OCI-LY1 (cell line): ENCODE results near the gene ORC2.
A peak's percentile ranks its signal among the peaks of the same experiment; 100 is the strongest.

ENCODE experiments used
- H2AFZ ChIP-seq: fragments of 200-600 bp; sonication (generic), shearing (Covaris generic); 2 replicates; pipeline ENCODE4 v1.6.0; 2014; ENCODE audit warnings: antibody characterized with exemption, mild to moderate bottlenecking, low read length
- H3F3A ChIP-seq: fragments of 200-600 bp; sonication (generic), shearing (Covaris generic); 2 replicates; pipeline ENCODE4 v1.6.0; 2014; ENCODE audit warnings: mild to moderate bottlenecking, antibody characterized with exemption, low read length, moderate library complexity; ENCODE audit not compliant: insufficient read depth
- H3K27ac ChIP-seq: fragments of 200-600 bp; sonication (generic); 2 replicates; pipeline ENCODE4 v1.5.1; 2014; ENCODE audit warnings: low read length, mixed run types, mild to moderate bottlenecking, low read depth; ENCODE audit not compliant: poor library complexity, severe bottlenecking
- H3K27me3 ChIP-seq: fragments of 200-600 bp; sonication (generic); 2 replicates; pipeline ENCODE4 v1.6.0; 2014; ENCODE audit warnings: antibody characterized with exemption, mild to moderate bottlenecking, low read length, moderate library complexity; ENCODE audit not compliant: insufficient read depth
- H3K36me3 ChIP-seq: fragments of 200-600 bp; sonication (generic); 2 replicates; pipeline ENCODE4 v1.6.1; 2014; ENCODE audit warnings: mild to moderate bottlenecking, antibody characterized with exemption, low read length, moderate library complexity, mixed read lengths; ENCODE audit not compliant: insufficient read depth
- H3K4me1 ChIP-seq: fragments of 200-600 bp; sonication (generic); 2 replicates; pipeline ENCODE4 v1.5.1; 2014; ENCODE audit warnings: mild to moderate bottlenecking, low read length, moderate library complexity; ENCODE audit not compliant: insufficient read depth, severe bottlenecking
- H3K4me2 ChIP-seq: fragments of 200-600 bp; sonication (generic), shearing (Covaris generic); 2 replicates; pipeline ENCODE4 v1.6.1; 2014; ENCODE audit warnings: low read length
- H3K4me3 ChIP-seq: fragments of 200-600 bp; sonication (generic); 2 replicates; pipeline ENCODE4 v1.5.1; 2014; ENCODE audit warnings: low read length, low read depth, mild to moderate bottlenecking, mixed read lengths; ENCODE audit not compliant: poor library complexity, severe bottlenecking
- H3K79me2 ChIP-seq: fragments of 200-600 bp; shearing (Covaris generic); 2 replicates; pipeline ENCODE4 v1.6.1; 2016; ENCODE audit warnings: mixed run types, low read length, mixed read lengths; ENCODE audit not compliant: insufficient read depth
- H3K9ac ChIP-seq: fragments of 200-600 bp; sonication (generic), shearing (Covaris generic); 2 replicates; pipeline ENCODE4 v1.6.1; 2014; ENCODE audit warnings: mild to moderate bottlenecking, low read length, mixed read lengths
- H3K9me2 ChIP-seq: fragments of 200-600 bp; sonication (generic), shearing (Covaris generic); 2 replicates; pipeline ENCODE4 v1.6.1; 2014; ENCODE audit warnings: low read depth, mild to moderate bottlenecking, low read length, mixed read lengths
- H3K9me3 ChIP-seq: fragments of 200-600 bp; shearing (Covaris generic); 2 replicates; pipeline ENCODE4 v1.6.1; 2014; ENCODE audit warnings: low read length, mixed read lengths
- H4K20me1 ChIP-seq: fragments of 200-600 bp; sonication (generic), shearing (Covaris generic); 2 replicates; pipeline ENCODE4 v1.6.0; 2016; ENCODE audit warnings: mild to moderate bottlenecking, low read length; ENCODE audit not compliant: insufficient read depth
- CTCF ChIP-seq: fragments of 200-600 bp; sonication (generic), shearing (Covaris generic); IDR thresholded peaks from 2 replicates; pipeline ENCODE4 v1.5.1; 2017; ENCODE audit warnings: mild to moderate bottlenecking, antibody characterized with exemption, low read length, moderate library complexity, mixed read lengths
- EZH2 ChIP-seq: fragments of 200-600 bp; sonication (generic), shearing (Covaris generic); IDR thresholded peaks from 2 replicates; pipeline ENCODE4 v1.8.0; 2017; ENCODE audit warnings: borderline replicate concordance, mixed run types, mild to moderate bottlenecking, antibody characterized with exemption, low read length, moderate library complexity, mixed read lengths

Gene ORC2

GRCh38 chr2:200961674-200962073 lies 1.8 kb downstream of the ORC2 start:
- no peak for TF ChIP-seq EZH2
- TF ChIP-seq CTCF: no peak
- H2AFZ ChIP-seq: no peak overlapping the region
- peak overlapping the region; percentile 71; the same call in 1 of the 2 replicates for H3K9ac ChIP-seq
- peak overlapping the region; percentile 97 for H3K4me2 ChIP-seq
- H3K27me3 ChIP-seq: no peaks in the 10 kb centered on the region
- no peaks in the 10 kb centered on the region for H3F3A ChIP-seq
- H3K4me1 ChIP-seq: peaks cover 46% of the 10 kb centered on the region
- H3K4me3 ChIP-seq: peak overlapping the region; percentile 75
- no peaks in the 10 kb centered on the region for H3K9me3 ChIP-seq
- peak overlapping the region; percentile 71 for H3K27ac ChIP-seq
- H3K79me2 ChIP-seq: peaks cover 31% of the 10 kb centered on the region
- no peaks in the 10 kb centered on the region for H4K20me1 ChIP-seq
- H3K9me2 ChIP-seq: no peaks in the 10 kb centered on the region
- peaks cover 25% of the 10 kb centered on the region for H3K36me3 ChIP-seq

- Histone ChIP-seq H4K20me1 (no peaks in the 10 kb centered on the region), H3K79me2 (no peaks in the 10 kb centered on the region), H3K4me1 (no peaks in the 10 kb centered on the region), H3K27ac (no peak overlapping the region), H3F3A (no peaks in the 10 kb centered on the region), H3K9me3 (no peaks in the 10 kb centered on the region), H3K4me2 (no peak overlapping the region), H3K27me3 (no peaks in the 10 kb centered on the region), H3K9me2 (no peaks in the 10 kb centered on the region), H3K36me3 (peaks cover 79% of the 10 kb centered on the region), H2AFZ (no peak overlapping the region), H3K9ac (no peak overlapping the region), H3K4me3 (no peak overlapping the region)
- TF ChIP-seq EZH2 (no peak), CTCF (no peak)
Measured at GRCh38 chr2:200950378-200950777, 13.1 kb downstream of the ORC2 start.

GRCh38 chr2:200945395-200945729 lies 18.1 kb downstream of the ORC2 start:
- no peaks in the 10 kb centered on the region for H3K79me2 ChIP-seq
- H3K27me3 ChIP-seq: no peaks in the 10 kb centered on the region
- no peaks in the 10 kb centered on the region for H3K9me2 ChIP-seq
- H3F3A ChIP-seq: no peaks in the 10 kb centered on the region
- H4K20me1 ChIP-seq: no peaks in the 10 kb centered on the region
- H3K4me3 ChIP-seq: no peak overlapping the region
- H2AFZ ChIP-seq: no peak overlapping the region
- peaks cover 82% of the 10 kb centered on the region for H3K36me3 ChIP-seq
- no peaks in the 10 kb centered on the region for H3K9me3 ChIP-seq
- no peaks in the 10 kb centered on the region for H3K4me1 ChIP-seq
- TF ChIP-seq CTCF (no peak), EZH2 (no peak)
- H3K27ac ChIP-seq: no peak overlapping the region
- H3K4me2 ChIP-seq: no peak overlapping the region
- no peak overlapping the region for H3K9ac ChIP-seq
